HEK293T (cell line): ENCODE data around the gene CFAP54.

ENCODE experiments used
- CTCF ChIA-PET: fragments of 350-600 bp; formaldehyde crosslinking; extraction: SDS; loops from one replicate; lab custom pipeline; 2021; ENCODE audit warnings: antibody characterized with exemption, inconsistent platforms; lab: Yijun Ruan, JAX
- POLR2A ChIA-PET: fragments of 350-600 bp; formaldehyde crosslinking; extraction: SDS; loops from one replicate; lab custom pipeline; 2020; ENCODE audit warnings: antibody characterized with exemption, inconsistent platforms; lab: Yijun Ruan, JAX
- DNase-seq: peaks from one replicate; pipeline ENCODE4 v3.0.0; 2012; ENCODE audit warnings: mixed read lengths; ENCODE audit errors: extremely low spot score
- ARNT ChIP-seq: fragments of 450-650 bp; IDR thresholded peaks from 2 replicates; pipeline ENCODE4 v1.6.1; 2017; ENCODE audit warnings: mild to moderate bottlenecking
- BHLHE40 ChIP-seq: fragments of 450-650 bp; IDR thresholded peaks from 2 replicates; pipeline ENCODE4 v1.6.1; 2016; ENCODE audit warnings: mild to moderate bottlenecking, moderate library complexity, borderline replicate concordance
- CTBP1 ChIP-seq: fragments of 450-650 bp; IDR thresholded peaks from 2 replicates; pipeline ENCODE4 v1.6.1; 2016; ENCODE audit warnings: borderline replicate concordance
- ELF4 ChIP-seq: fragments of 450-650 bp; IDR thresholded peaks from 2 replicates; pipeline ENCODE4 v1.6.1; 2017; ENCODE audit warnings: antibody characterized with exemption
- FOXA1 ChIP-seq: fragments of 450-650 bp; IDR thresholded peaks from 2 replicates; pipeline ENCODE4 v1.6.1; 2016; ENCODE audit warnings: mild to moderate bottlenecking
- FOXK2 ChIP-seq: fragments of 450-650 bp; IDR thresholded peaks from 2 replicates; pipeline ENCODE4 v1.6.1; 2016; ENCODE audit warnings: mild to moderate bottlenecking
- FOXM1 ChIP-seq: fragments of 450-650 bp; IDR thresholded peaks from 2 replicates; pipeline ENCODE4 v1.6.1; 2017; ENCODE audit warnings: mild to moderate bottlenecking, borderline replicate concordance
- HDGF ChIP-seq: fragments of 450-650 bp; IDR thresholded peaks from 2 replicates; pipeline ENCODE4 v1.6.1; 2017; ENCODE audit warnings: antibody characterized with exemption, borderline replicate concordance
- L3MBTL2 ChIP-seq: fragments of 450-650 bp; conservative IDR thresholded peaks from 2 replicates; pipeline ENCODE4 v1.6.1; 2016; ENCODE audit warnings: mild to moderate bottlenecking
- LEF1 ChIP-seq: fragments of 450-650 bp; IDR thresholded peaks from 2 replicates; pipeline ENCODE4 v1.6.1; 2017; ENCODE audit warnings: mild to moderate bottlenecking, borderline replicate concordance
- NFRKB ChIP-seq: fragments of 450-650 bp; IDR thresholded peaks from 2 replicates; pipeline ENCODE4 v1.6.1; 2016; ENCODE audit warnings: mild to moderate bottlenecking, moderate library complexity
- PKNOX1 ChIP-seq: fragments of 450-650 bp; IDR thresholded peaks from 2 replicates; pipeline ENCODE4 v1.6.1; 2016
- SP1 ChIP-seq: fragments of 450-650 bp; IDR thresholded peaks from 2 replicates; pipeline ENCODE4 v1.6.1; 2017
- SUZ12 ChIP-seq: fragments of 450-650 bp; IDR thresholded peaks from 2 replicates; pipeline ENCODE4 v1.6.1; 2016; ENCODE audit warnings: mild to moderate bottlenecking
- TARDBP ChIP-seq: fragments of 450-650 bp; IDR thresholded peaks from 2 replicates; pipeline ENCODE4 v1.6.1; 2016
- ZNF384 ChIP-seq: fragments of 450-650 bp; IDR thresholded peaks from 2 replicates; pipeline ENCODE4 v1.6.1; 2016

CFAP54 gene

GRCh38 chr12:96906849-96907670 is 417.7 kb downstream of the CFAP54 start, which contains the start of gene NEDD1:
NEDD1 (plus strand) TSS chr12:96907257; CDS start chr12:96909760, 2,503 bp downstream.
- DNase-seq, result peak; percentile 90
- ChIA-PET CTCF (no interaction called here), POLR2A (interaction anchor here (0.6 kb wide), 1 partner anchor 33 kb away, joined by 4 read pairs; no protein-coding TSS in a partner anchor)

GRCh38 chr12:96907671-96908422 is 418.5 kb downstream of the CFAP54 start:
- peak; percentile 12 for DNase-seq
- POLR2A ChIA-PET, result interaction anchor here (0.6 kb wide), 1 partner anchor 32 kb away, joined by 4 read pairs; no protein-coding TSS in a partner anchor
- CTCF ChIA-PET, result no interaction called here
- TF ChIP-seq LEF1, result no peak
- peak; percentile 61 for TF ChIP-seq L3MBTL2

More at GRCh38 chr12:96906849-96907670, 417.7 kb downstream of the CFAP54 start, which contains the start of gene NEDD1:
- TF ChIP-seq PKNOX1 (peak; percentile 86), SP1 (no peak), HDGF (no peak), FOXM1 (0 out of 2 replicates have a peak, but pooled peaks have one; percentile 19)

GRCh38 chr12:96908423-96908675 is 419.0 kb downstream of the CFAP54 start:
- POLR2A ChIA-PET, result no interaction called here
- no peak for DNase-seq
- CTCF ChIA-PET, result no interaction called here
- TF ChIP-seq FOXA1 (no peak), SUZ12 (no peak), FOXK2 (no peak), HDGF (no peak), LEF1 (no peak), SP1 (no peak), ARNT (no peak), PKNOX1 (no peak), NFRKB (no peak), L3MBTL2 (no peak), BHLHE40 (no peak), CTBP1 (no peak), ELF4 (no peak), FOXM1 (no peak), TARDBP (no peak)

GRCh38 chr12:96912261-96912660 is 422.9 kb downstream of the CFAP54 start:
- no peak for DNase-seq
- POLR2A ChIA-PET, result no interaction called here
- CTCF ChIA-PET, result no interaction called here
- no peak for TF ChIP-seq TARDBP

GRCh38 chr12:96912943-96913342 is 423.6 kb downstream of the CFAP54 start:
- CTCF ChIA-PET, result no interaction called here
- POLR2A ChIA-PET, result no interaction called here
- DNase-seq, result no peak
- TF ChIP-seq SUZ12, result no peak
- TF ChIP-seq LEF1, result no peak
- TF ChIP-seq FOXK2, result no peak
- TF ChIP-seq BHLHE40, result no peak
- no peak for TF ChIP-seq NFRKB
- TF ChIP-seq L3MBTL2, result no peak
- TF ChIP-seq FOXM1, result no peak
- TF ChIP-seq TARDBP, result no peak
- TF ChIP-seq ELF4, result no peak
- no peak for TF ChIP-seq ZNF384
- TF ChIP-seq FOXA1, result no peak
- TF ChIP-seq PKNOX1, result no peak

- DNase-seq, result no peak
- ChIA-PET POLR2A (no interaction called here), CTCF (no interaction called here)
- TF ChIP-seq L3MBTL2 (no peak), FOXA1 (no peak), NFRKB (no peak), ELF4 (no peak), TARDBP (no peak), ARNT (no peak), HDGF (no peak), FOXM1 (no peak), SP1 (no peak), CTBP1 (no peak), PKNOX1 (no peak), FOXK2 (no peak), ZNF384 (no peak), BHLHE40 (no peak), LEF1 (no peak), SUZ12 (no peak)
These were observed 430.3 kb downstream of the CFAP54 start for GRCh38 chr12:96919510-96920210.
